Tibial nerve (tissue), 4 donors: ENCODE results near the gene MIA2. TPM values are rescaled to one million over a fixed set of nuclear protein-coding genes. Genes with fewer than 3 reads are reported as not detected.
"Not testable (repeated sequence)": the region's sequence is repeated elsewhere in the genome, so short reads cannot be mapped to it uniquely, and the experiment has no call there.

ENCODE experiments used
- DNase-seq, 2 donors: peaks; one replicate each; pipeline ENCODE4 v3.0.0-alpha.2; 2019; ENCODE audit warnings: low spot score in 2 of 2
- H3K27ac ChIP-seq, 4 donors: fragments of 200-600 bp; sonication (generic) in 3 of 4; one replicate each; pipeline ENCODE4 v1.5.1; 2017 to 2019; ENCODE audit warnings: mild to moderate bottlenecking in 1 of 4
- H3K27me3 ChIP-seq, 2 donors: fragments of 200-600 bp; sonication (generic) in 1 of 2; one replicate each; pipeline versions ENCODE4 v1.5.1 to v1.6.0; 2017 to 2019
- H3K36me3 ChIP-seq, 3 donors: fragments of 200-600 bp; sonication (generic); one replicate each; pipeline ENCODE4 v1.5.1; 2018 to 2019
- H3K4me1 ChIP-seq, 4 donors: fragments of 200-600 bp; sonication (generic) in 3 of 4; one replicate each; pipeline ENCODE4 v1.5.1; 2017 to 2019
- H3K4me3 ChIP-seq, 4 donors: fragments of 200-600 bp; sonication (generic) in 3 of 4; one replicate each; pipeline ENCODE4 v1.5.1; 2017 to 2019; ENCODE audit warnings: mild to moderate bottlenecking in 1 of 4, moderate library complexity in 1 of 4
- H3K9me3 ChIP-seq, 4 donors: fragments of 200-600 bp; sonication (generic) in 3 of 4; one replicate each; pipeline ENCODE4 v1.5.1; 2017 to 2019
- EP300 ChIP-seq, 2 donors: sonication (generic); formaldehyde crosslinking; IDR thresholded peaks; one replicate each; pipeline ENCODE4 v1.6.1; 2017; ENCODE audit warnings: antibody characterized with exemption in 2 of 2, mild to moderate bottlenecking in 1 of 2
- POLR2A ChIP-seq, 2 donors: fragments of 450-650 bp; IDR thresholded peaks; one replicate each; pipeline ENCODE4 v1.6.1; 2017; ENCODE audit warnings: antibody characterized with exemption in 2 of 2, mild to moderate bottlenecking in 2 of 2, moderate library complexity in 2 of 2
- WGBS, 2 donors: methylation state at CpG; one replicate each; pipeline ENCODE4 v1.1.5; 2018; 5-methylcytosine and 5-hydroxymethylcytosine counted together
- total RNA-seq, 4 donors: library from RNA; depleted of rRNA; stranded (reverse); fragments of >200 nt; gene quantifications; one replicate each; pipeline ENCODE4 v1.1.0, GENCODE V29; 2016
- TF ChIP-seq, protein P1 (sequence below), 5 experiments: fragments of 200-600 bp in 3 of 5; fragments of 450-650 bp in 2 of 5; sonication (generic) in 3 of 5; IDR thresholded peaks; one replicate each; pipeline ENCODE4 v1.5.1; 2016 to 2019; ENCODE audit warnings: antibody characterized with exemption in 5 of 5, mild to moderate bottlenecking in 3 of 5, moderate library complexity in 2 of 5

MIA2 gene
- total RNA-seq, 4 donors from 2014 or later, result 14.7 to 22.2 (median 16.3) TPM

DNA sequence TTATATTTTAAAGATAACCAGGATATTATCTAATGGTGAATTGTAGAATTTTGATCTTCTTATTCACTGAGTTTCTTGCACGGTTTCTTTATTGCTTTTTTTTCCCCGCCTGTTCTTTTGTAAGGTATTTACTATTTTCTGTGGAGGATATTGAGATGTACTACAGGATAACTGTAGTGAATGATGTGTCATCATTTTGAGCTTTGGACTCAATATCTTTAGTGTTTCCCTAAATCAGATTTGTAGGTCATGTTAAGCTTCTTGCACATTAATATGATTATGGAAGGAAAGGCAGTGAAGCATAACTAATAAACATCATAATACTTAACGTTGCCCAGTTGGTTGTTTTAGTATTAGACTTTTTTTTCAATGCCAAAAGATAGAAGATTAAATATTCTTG, 117.2 kb downstream of the MIA2 start:
- DNase-seq, result no peak
- Histone ChIP-seq H3K4me1 (no peaks in the 10 kb centered on the region), H3K36me3 (peaks cover 0 to 56% (median 0%) of the 10 kb centered on the region in 3 donors), H3K4me3 (no peak overlapping the region), H3K27me3 (no peaks in the 10 kb centered on the region), H3K27ac (no peak overlapping the region), H3K9me3 (no peaks in the 10 kb centered on the region)
- 93 to 96% methylated on average over 3 of the region's 3 CpGs for WGBS, 2 donors
- TF ChIP-seq, protein P1, sequence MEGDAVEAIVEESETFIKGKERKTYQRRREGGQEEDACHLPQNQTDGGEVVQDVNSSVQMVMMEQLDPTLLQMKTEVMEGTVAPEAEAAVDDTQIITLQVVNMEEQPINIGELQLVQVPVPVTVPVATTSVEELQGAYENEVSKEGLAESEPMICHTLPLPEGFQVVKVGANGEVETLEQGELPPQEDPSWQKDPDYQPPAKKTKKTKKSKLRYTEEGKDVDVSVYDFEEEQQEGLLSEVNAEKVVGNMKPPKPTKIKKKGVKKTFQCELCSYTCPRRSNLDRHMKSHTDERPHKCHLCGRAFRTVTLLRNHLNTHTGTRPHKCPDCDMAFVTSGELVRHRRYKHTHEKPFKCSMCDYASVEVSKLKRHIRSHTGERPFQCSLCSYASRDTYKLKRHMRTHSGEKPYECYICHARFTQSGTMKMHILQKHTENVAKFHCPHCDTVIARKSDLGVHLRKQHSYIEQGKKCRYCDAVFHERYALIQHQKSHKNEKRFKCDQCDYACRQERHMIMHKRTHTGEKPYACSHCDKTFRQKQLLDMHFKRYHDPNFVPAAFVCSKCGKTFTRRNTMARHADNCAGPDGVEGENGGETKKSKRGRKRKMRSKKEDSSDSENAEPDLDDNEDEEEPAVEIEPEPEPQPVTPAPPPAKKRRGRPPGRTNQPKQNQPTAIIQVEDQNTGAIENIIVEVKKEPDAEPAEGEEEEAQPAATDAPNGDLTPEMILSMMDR (IDR thresholded peaks at IDR 0.05), result no peak
- TF ChIP-seq POLR2A (IDR thresholded peaks at IDR 0.05) (no peak), EP300 (IDR thresholded peaks at IDR 0.05) (no peak)

DNA sequence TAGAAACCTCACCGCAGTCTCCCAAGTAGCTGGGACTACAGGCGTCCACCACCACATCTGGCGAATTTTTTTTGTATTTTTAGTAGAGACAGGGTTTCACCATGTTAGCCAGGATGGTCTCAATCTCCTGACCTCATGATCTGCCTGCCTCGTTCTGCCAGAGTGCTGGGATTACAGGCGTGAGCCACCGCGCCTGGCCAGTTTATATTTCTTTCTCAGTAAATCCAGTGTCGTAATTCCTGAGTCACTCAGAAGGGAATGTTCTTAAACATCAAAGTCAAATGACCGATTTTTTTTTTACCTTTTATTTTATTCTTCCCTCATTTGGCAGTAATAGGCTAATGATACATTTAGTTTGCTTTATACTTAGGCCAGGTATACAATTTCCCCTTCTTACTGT, 118.0 kb downstream of the MIA2 start:
- no peaks in the 10 kb centered on the region for H3K9me3 ChIP-seq
- H3K4me1 ChIP-seq, result no peaks in the 10 kb centered on the region
- H3K27ac ChIP-seq, result no peak overlapping the region
- H3K4me3 ChIP-seq, result no peak overlapping the region
- H3K36me3 ChIP-seq, result peaks cover 0 to 48% (median 0%) of the 10 kb centered on the region in 3 donors
- DNase-seq, result no peak
- 94 to 96% methylated on average over 9 of the region's 9 CpGs for WGBS, 2 donors
- H3K27me3 ChIP-seq, result no peaks in the 10 kb centered on the region
- TF ChIP-seq POLR2A (IDR thresholded peaks at IDR 0.05) (no peak), EP300 (IDR thresholded peaks at IDR 0.05) (no peak)
- TF ChIP-seq, protein P1 (IDR thresholded peaks at IDR 0.05), result no peak

DNA sequence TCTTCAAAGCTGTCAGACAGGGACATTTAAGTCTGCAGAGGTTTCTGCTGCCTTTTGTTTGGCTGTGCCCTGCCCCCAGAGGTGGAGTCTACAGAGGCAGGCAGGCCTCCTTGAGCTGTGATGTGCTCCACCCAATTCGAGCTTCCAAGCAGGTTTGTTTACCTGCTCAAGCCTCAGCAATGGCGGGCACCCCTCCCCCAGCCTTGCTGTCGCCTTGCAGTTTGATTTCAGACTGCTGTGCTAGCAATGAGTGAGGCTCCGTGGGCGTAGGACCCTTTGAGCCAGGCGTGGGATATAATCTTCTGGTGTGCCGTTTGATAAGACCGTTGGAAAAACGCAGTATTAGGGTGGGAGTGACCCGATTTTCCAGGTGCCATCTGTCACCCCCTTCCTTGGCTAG, 125.4 kb downstream of the MIA2 start:
- peaks cover 0 to 14% (median 3%) of the 10 kb centered on the region in 4 donors for H3K9me3 ChIP-seq
- 90 to 98% methylated on average over 10 of the region's 10 CpGs for WGBS, 2 donors
- not testable (repeated sequence) for H3K27me3 ChIP-seq

DNA sequence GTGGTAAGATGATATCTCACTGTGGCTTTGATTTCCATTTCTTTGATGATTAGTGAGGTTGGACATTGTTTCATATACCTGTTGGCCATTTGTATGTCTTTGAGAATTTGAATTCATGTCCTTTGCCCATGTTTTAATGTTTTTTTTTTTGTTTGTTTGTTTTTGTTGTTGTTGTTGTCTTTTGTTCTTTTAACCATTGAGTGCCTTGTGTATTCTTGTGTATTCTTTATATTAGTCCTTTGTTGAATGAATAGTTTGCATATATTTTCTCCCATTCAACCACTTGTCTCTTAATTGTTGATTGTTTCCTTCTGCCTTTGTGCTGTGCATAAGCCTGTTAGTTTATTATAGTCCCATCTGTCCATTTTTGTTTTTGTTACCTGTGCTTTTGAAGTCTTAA, 126.6 kb downstream of the MIA2 start:
- no peak for TF ChIP-seq POLR2A (IDR thresholded peaks at IDR 0.05)
- TF ChIP-seq EP300 (IDR thresholded peaks at IDR 0.05), result no peak
- H3K27ac ChIP-seq, result no peak overlapping the region
- no peak overlapping the region for H3K4me3 ChIP-seq
- no peaks in the 10 kb centered on the region for H3K27me3 ChIP-seq
- peaks cover 0 to 26% (median 6%) of the 10 kb centered on the region in 4 donors for H3K9me3 ChIP-seq
- H3K4me1 ChIP-seq, result no peaks in the 10 kb centered on the region
- no peak for DNase-seq
- H3K36me3 ChIP-seq, result peaks cover 0 to 63% (median 0%) of the 10 kb centered on the region in 3 donors

More for the DNA sequence above, 125.4 kb downstream of the MIA2 start:
- not testable (repeated sequence) for H3K27ac ChIP-seq, H3K4me1 ChIP-seq, H3K4me3 ChIP-seq, DNase-seq
- peaks cover 0 to 56% (median 0%) of the 10 kb centered on the region in 3 donors for H3K36me3 ChIP-seq

DNA sequence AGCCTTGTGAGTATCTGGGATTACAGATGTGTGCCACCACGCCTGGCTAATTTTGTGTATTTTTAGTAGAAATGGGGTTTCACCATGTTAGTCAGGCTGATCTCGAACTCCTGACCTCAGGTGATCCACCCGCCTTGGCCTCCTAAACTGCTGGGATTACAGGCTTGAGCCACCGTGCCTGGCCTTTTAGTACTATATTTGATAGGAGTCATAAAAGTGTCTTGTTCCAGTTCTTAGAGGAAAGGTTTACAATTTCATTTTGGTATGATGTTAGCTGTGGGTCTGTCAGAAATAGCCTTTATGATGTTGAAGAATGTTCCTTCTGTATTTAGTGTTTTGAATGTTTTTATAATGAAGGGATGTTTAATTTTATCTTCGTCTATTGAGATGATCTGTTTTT, 127.8 kb downstream of the MIA2 start:
- not testable (repeated sequence) for H3K27ac ChIP-seq, H3K4me1 ChIP-seq, H3K4me3 ChIP-seq, DNase-seq, H3K27me3 ChIP-seq
- Histone ChIP-seq H3K36me3 (peaks cover 0 to 72% (median 0%) of the 10 kb centered on the region in 3 donors), H3K9me3 (peaks cover 0 to 28% (median 6%) of the 10 kb centered on the region in 4 donors)
- WGBS, 2 donors, result 77 to 90% methylated on average over 5 of the region's 5 CpGs

DNA sequence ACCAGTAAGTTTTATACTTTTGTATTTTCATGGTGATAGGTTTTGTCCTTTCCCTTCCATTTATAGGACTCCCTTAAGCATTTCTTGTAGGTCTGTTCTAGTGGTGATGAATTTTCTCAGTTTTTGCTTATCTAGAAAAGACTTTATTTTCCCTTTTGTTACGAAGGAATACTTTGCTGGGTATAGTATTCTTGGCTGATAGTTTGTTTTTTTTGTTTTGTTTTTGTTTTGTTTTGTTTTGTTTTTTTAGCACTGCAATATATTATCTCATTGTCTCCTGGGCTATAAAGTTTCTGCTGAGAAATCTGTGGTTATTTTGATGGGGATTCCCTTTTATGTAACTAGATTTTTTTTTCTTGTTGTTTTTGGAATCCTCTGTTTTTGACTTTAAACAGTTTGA, 130.8 kb downstream of the MIA2 start:
- no peaks in the 10 kb centered on the region for H3K4me1 ChIP-seq
- H3K9me3 ChIP-seq, result peaks cover 0 to 25% (median 6%) of the 10 kb centered on the region in 4 donors
- TF ChIP-seq EP300 (IDR thresholded peaks at IDR 0.05) (no peak), POLR2A (IDR thresholded peaks at IDR 0.05) (no peak)
- TF ChIP-seq, protein P1 (IDR thresholded peaks at IDR 0.05), result no peak
- 76 to 78% methylated on average over 1 of the region's 1 CpG for WGBS, 2 donors
- H3K27me3 ChIP-seq, result no peaks in the 10 kb centered on the region
- H3K27ac ChIP-seq, result no peak overlapping the region
- no peak overlapping the region for H3K4me3 ChIP-seq
- DNase-seq, result no peak
- H3K36me3 ChIP-seq, result peaks cover 0 to 57% (median 0%) of the 10 kb centered on the region in 3 donors

DNA sequence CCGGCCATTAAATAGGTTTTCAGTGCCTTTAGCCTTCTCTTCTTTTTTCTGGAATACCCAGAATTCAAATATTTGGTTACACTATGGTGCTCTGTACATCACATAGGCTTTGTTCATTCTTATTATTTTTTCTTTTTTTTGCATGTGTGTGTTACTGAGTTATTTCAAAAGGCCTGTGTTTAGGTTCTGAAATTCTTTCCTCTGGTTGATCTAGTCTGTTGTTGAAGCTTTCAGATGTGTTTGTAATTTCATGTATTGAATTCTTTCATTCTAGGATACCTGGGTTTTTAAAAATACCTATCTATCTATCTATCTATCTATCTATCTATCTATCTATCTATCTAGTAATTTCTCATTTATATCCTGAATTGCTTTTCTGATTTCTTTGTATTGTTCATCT, 131.6 kb downstream of the MIA2 start:
- 94% methylated on average over 1 of the region's 1 CpG for whole genome bisulfite sequencing, 2 donors
- H3K4me1 ChIP-seq, result no peaks in the 10 kb centered on the region
- H3K27ac ChIP-seq, result no peak overlapping the region
- H3K27me3 ChIP-seq, result no peaks in the 10 kb centered on the region
- no peak for DNase-seq
- H3K4me3 ChIP-seq, result no peak overlapping the region
- peaks cover 0 to 51% (median 0%) of the 10 kb centered on the region in 3 donors for H3K36me3 ChIP-seq
- H3K9me3 ChIP-seq, result peaks cover 0 to 25% (median 6%) of the 10 kb centered on the region in 4 donors
- TF ChIP-seq POLR2A (IDR thresholded peaks at IDR 0.05) (no peak), EP300 (IDR thresholded peaks at IDR 0.05) (no peak)
- TF ChIP-seq, protein P1 (IDR thresholded peaks at IDR 0.05), result no peak
